Measurements from ENCODE around the gene MAD1L1.

GRCh38 chr7:2066251-2066919 is 166.4 kb downstream of the MAD1L1 start:
- TF ChIP-seq EP300 (IDR thresholded peaks at IDR 0.05) (peak in 1 of 2 donors; percentile 52), CTCF (IDR thresholded peaks at IDR 0.05) (no peak), POLR2A (IDR thresholded peaks at IDR 0.05) (no peak)
